BLaER1 (cell line): Measurements from ENCODE around the gene ZNF441.

ENCODE experiments used
- H3K27ac ChIP-seq: shearing (Covaris generic); formaldehyde crosslinking; 2 replicates; pipeline ENCODE4 v1.8.1; 2022
- H3K27me3 ChIP-seq: shearing (Covaris generic); formaldehyde crosslinking; 2 replicates; pipeline ENCODE4 v1.8.1; 2022
- H3K36me3 ChIP-seq: shearing (Covaris generic); formaldehyde crosslinking; 2 replicates; pipeline ENCODE4 v1.8.1; 2022
- H3K4me1 ChIP-seq: shearing (Covaris generic); formaldehyde crosslinking; 2 replicates; pipeline ENCODE4 v1.8.1; 2022
- H3K4me2 ChIP-seq: shearing (Covaris generic); formaldehyde crosslinking; 2 replicates; pipeline ENCODE4 v1.8.1; 2022
- H3K4me3 ChIP-seq: shearing (Covaris generic); formaldehyde crosslinking; 2 replicates; pipeline ENCODE4 v1.8.1; 2022
- H3K9ac ChIP-seq: shearing (Covaris generic); formaldehyde crosslinking; 2 replicates; pipeline ENCODE4 v1.8.1; 2022
- H3K9me3 ChIP-seq: shearing (Covaris generic); formaldehyde crosslinking; 2 replicates; pipeline ENCODE4 v1.8.1; 2022
- H4K20me1 ChIP-seq: shearing (Covaris generic); formaldehyde crosslinking; 2 replicates; pipeline ENCODE4 v1.8.1; 2022
- Cebpa-rat ChIP-seq: shearing (Covaris generic); IDR thresholded peaks from 2 replicates; pipeline ENCODE4 v1.8.1; 2022

Gene ZNF441

GRCh38 chr19:11780431-11781020 lies 13.7 kb downstream of the ZNF441 start:
- Histone ChIP-seq H4K20me1 (no peaks in the 10 kb centered on the region), H3K4me1 (no peaks in the 10 kb centered on the region), H3K9ac (no peak overlapping the region), H3K27ac (no peak overlapping the region), H3K4me2 (no peak overlapping the region), H3K4me3 (peak overlapping the region; percentile 7; the same call in 1 of the 2 replicates), H3K27me3 (no peaks in the 10 kb centered on the region), H3K36me3 (peaks cover 80% of the 10 kb centered on the region), H3K9me3 (peaks cover 95% of the 10 kb centered on the region)
- no peak for TF ChIP-seq Cebpa-rat

- H3K4me1 ChIP-seq: no peaks in the 10 kb centered on the region
Observed at GRCh38 chr19:11781295-11782057, 14.7 kb downstream of the ZNF441 start.

DNA sequence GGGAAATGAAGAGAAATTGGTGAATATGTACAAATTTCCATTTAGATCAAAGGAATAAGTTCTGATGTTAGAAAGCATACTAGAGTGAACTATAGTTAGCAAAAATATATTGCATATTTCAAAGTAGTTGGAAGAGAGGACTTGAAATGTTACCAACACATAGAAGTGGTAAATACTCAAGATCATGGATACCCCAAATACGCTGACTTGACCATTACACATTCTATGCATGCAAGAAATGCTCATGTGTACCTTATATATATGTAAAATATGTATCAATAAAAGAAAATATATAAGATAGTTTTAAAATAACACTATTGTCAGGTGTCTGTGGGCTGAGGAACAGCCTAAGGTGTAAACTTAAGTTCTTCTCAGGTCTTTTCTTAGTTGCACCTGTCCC lies 17.0 kb downstream of the ZNF441 start:
- Histone ChIP-seq H3K36me3 (peaks cover 57% of the 10 kb centered on the region), H3K9me3 (peaks cover 75% of the 10 kb centered on the region)

More at GRCh38 chr19:11781295-11782057, 14.7 kb downstream of the ZNF441 start:
- Histone ChIP-seq H3K4me2 (no peak overlapping the region), H3K36me3 (peaks cover 80% of the 10 kb centered on the region), H4K20me1 (no peaks in the 10 kb centered on the region), H3K4me3 (peak overlapping the region; percentile 7), H3K9me3 (peaks cover 90% of the 10 kb centered on the region), H3K27me3 (no peaks in the 10 kb centered on the region), H3K27ac (no peak overlapping the region), H3K9ac (no peak overlapping the region)
- no peak for TF ChIP-seq Cebpa-rat

GRCh38 chr19:11784356-11784755 lies 17.6 kb downstream of the ZNF441 start:
- Histone ChIP-seq H4K20me1 (no peaks in the 10 kb centered on the region), H3K4me1 (no peaks in the 10 kb centered on the region), H3K9ac (no peak overlapping the region), H3K36me3 (peaks cover 52% of the 10 kb centered on the region), H3K9me3 (peaks cover 69% of the 10 kb centered on the region), H3K27ac (no peak overlapping the region), H3K4me2 (no peak overlapping the region), H3K4me3 (no peak overlapping the region), H3K27me3 (no peaks in the 10 kb centered on the region)
- no peak for TF ChIP-seq Cebpa-rat

More for the DNA sequence above, 17.0 kb downstream of the ZNF441 start:
- Histone ChIP-seq H3K4me3 (no peak overlapping the region), H3K4me1 (no peaks in the 10 kb centered on the region), H4K20me1 (no peaks in the 10 kb centered on the region), H3K9ac (no peak overlapping the region), H3K27me3 (no peaks in the 10 kb centered on the region), H3K4me2 (no peak overlapping the region), H3K27ac (no peak overlapping the region)
- no peak for TF ChIP-seq Cebpa-rat

DNA sequence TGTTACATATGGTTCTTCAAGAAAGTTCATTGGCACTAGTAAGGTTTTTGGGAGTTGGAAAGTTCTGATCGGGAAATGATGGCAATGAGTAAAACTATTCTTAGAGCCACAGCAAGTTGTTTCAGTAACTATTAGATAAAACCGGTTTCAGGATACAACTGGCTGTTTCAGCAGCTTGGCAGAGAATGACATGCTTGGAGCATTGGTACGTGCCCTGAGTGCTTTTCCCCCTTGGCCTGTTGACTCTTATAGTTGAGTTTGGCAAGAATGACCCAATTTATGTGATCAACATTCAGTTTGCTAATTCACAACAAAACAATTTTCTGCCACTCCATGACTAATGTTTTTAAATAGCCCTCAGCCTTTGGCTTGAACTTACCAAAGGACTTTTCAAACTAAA lies 20.7 kb downstream of the ZNF441 start:
- no peak for TF ChIP-seq Cebpa-rat
- Histone ChIP-seq H3K4me3 (no peak overlapping the region), H4K20me1 (no peaks in the 10 kb centered on the region), H3K9me3 (peaks cover 45% of the 10 kb centered on the region), H3K36me3 (peaks cover 20% of the 10 kb centered on the region), H3K9ac (no peak overlapping the region), H3K27me3 (no peaks in the 10 kb centered on the region), H3K4me2 (no peak overlapping the region), H3K27ac (no peak overlapping the region), H3K4me1 (no peaks in the 10 kb centered on the region)

DNA sequence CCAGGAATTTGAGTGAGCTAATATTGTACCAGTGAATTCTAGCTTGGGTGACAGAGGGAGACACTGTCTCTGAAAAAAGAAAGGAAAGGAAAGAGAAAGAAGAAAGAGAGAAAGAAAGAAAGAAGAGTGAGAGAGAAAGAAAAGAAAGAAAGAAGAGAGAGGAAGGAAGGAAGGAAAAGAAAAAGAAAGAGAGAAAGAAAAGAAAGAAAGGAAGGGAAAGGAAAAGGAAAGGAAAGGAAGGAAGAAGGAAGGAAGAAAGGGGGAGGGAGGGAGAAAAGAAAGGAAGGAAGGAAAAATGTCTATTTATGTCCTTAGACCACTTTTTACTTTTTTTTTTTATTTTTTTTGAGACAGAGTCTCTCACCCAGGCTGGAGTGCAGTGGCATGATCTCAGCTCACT lies 26.1 kb downstream of the ZNF441 start:
- Histone ChIP-seq H3K27ac (no peak overlapping the region), H3K4me2 (no peak overlapping the region), H3K36me3 (no peaks in the 10 kb centered on the region), H3K4me3 (no peak overlapping the region), H3K9me3 (peaks cover 13% of the 10 kb centered on the region), H4K20me1 (no peaks in the 10 kb centered on the region), H3K4me1 (peaks cover 15% of the 10 kb centered on the region), H3K9ac (no peak overlapping the region), H3K27me3 (no peaks in the 10 kb centered on the region)
- no peak for TF ChIP-seq Cebpa-rat

- Histone ChIP-seq H3K27me3 (no peaks in the 10 kb centered on the region), H3K4me2 (peak overlapping the region; percentile 85), H3K27ac (peak overlapping the region; percentile 89; the same call in 1 of the 2 replicates), H4K20me1 (no peaks in the 10 kb centered on the region), H3K9ac (no peak overlapping the region), H3K9me3 (peaks cover 29% of the 10 kb centered on the region), H3K4me1 (peaks cover 28% of the 10 kb centered on the region), H3K36me3 (peaks cover 7% of the 10 kb centered on the region), H3K4me3 (peak overlapping the region; percentile 85)
- no peak for TF ChIP-seq Cebpa-rat
Observed at GRCh38 chr19:11797491-11797890, 30.7 kb downstream of the ZNF441 start.

GRCh38 chr19:11798391-11799330 lies 31.9 kb downstream of the ZNF441 start, which contains the start of gene ZNF491:
TSS of gene ZNF491 (plus strand) at chr19:11798523. CDS start at chr19:11805954, 7,431 bp downstream.
- peak within 1 kb of the TSS; percentile 85 for H3K4me3 ChIP-seq
- peaks cover 28% of the 10 kb centered on the region for H3K4me1 ChIP-seq
- peak within 1 kb of the TSS; percentile 89 for H3K27ac ChIP-seq
- peak within 1 kb of the TSS; percentile 85 for H3K4me2 ChIP-seq
- H3K9ac ChIP-seq: peak within 1 kb of the TSS; percentile 91
- H4K20me1 ChIP-seq: no peaks in the 10 kb centered on the region
- no peak for TF ChIP-seq Cebpa-rat
- H3K36me3 ChIP-seq: peaks cover 19% of the 10 kb centered on the region
- peaks cover 41% of the 10 kb centered on the region for H3K9me3 ChIP-seq
- no peaks in the 10 kb centered on the region for H3K27me3 ChIP-seq

GRCh38 chr19:11806354-11807098 lies 39.7 kb downstream of the ZNF441 start:
- no peaks in the 10 kb centered on the region for H3K4me1 ChIP-seq
- H3K9me3 ChIP-seq: peaks cover 91% of the 10 kb centered on the region
- no peaks in the 10 kb centered on the region for H4K20me1 ChIP-seq
- no peak overlapping the region for H3K27ac ChIP-seq
- no peak overlapping the region for H3K4me2 ChIP-seq
- TF ChIP-seq Cebpa-rat: no peak
- no peaks in the 10 kb centered on the region for H3K27me3 ChIP-seq
- H3K36me3 ChIP-seq: peaks cover 92% of the 10 kb centered on the region
- no peak overlapping the region for H3K9ac ChIP-seq
- peak overlapping the region; percentile 26; the same call in 1 of the 2 replicates for H3K4me3 ChIP-seq
